Astrocyte (in vitro differentiated cells and primary cell): ENCODE measurements around the gene ACAP3.

Experiments
- CTCF ChIP-seq: IDR thresholded peaks from 2 replicates; pipeline ENCODE4 v1.5.1; 2011; ENCODE audit warnings: low read depth, mild to moderate bottlenecking, inconsistent platforms, low read length, moderate library complexity; ENCODE audit not compliant: insufficient read depth
- EZH2 ChIP-seq: IDR thresholded peaks from 2 replicates; pipeline ENCODE4 v1.6.1; 2012; ENCODE audit warnings: mild to moderate bottlenecking, low read length, inconsistent platforms; ENCODE audit not compliant: insufficient read depth

- TF ChIP-seq CTCF = no peak
- TF ChIP-seq EZH2 = no peak
Measured at GRCh38 chr1:1326075-1326605, 18.4 kb upstream of the ACAP3 start.
